ENCODE results near the gene TSPAN9. TPM values are rescaled to one million over a fixed set of nuclear protein-coding genes. Genes with fewer than 3 reads are reported as not detected.

Gene TSPAN9
- polyA plus RNA-seq, 1 donor (not counting 4 experiments of a cell fraction or from before 2014, with no cell fraction given): 27.5 TPM

DNA sequence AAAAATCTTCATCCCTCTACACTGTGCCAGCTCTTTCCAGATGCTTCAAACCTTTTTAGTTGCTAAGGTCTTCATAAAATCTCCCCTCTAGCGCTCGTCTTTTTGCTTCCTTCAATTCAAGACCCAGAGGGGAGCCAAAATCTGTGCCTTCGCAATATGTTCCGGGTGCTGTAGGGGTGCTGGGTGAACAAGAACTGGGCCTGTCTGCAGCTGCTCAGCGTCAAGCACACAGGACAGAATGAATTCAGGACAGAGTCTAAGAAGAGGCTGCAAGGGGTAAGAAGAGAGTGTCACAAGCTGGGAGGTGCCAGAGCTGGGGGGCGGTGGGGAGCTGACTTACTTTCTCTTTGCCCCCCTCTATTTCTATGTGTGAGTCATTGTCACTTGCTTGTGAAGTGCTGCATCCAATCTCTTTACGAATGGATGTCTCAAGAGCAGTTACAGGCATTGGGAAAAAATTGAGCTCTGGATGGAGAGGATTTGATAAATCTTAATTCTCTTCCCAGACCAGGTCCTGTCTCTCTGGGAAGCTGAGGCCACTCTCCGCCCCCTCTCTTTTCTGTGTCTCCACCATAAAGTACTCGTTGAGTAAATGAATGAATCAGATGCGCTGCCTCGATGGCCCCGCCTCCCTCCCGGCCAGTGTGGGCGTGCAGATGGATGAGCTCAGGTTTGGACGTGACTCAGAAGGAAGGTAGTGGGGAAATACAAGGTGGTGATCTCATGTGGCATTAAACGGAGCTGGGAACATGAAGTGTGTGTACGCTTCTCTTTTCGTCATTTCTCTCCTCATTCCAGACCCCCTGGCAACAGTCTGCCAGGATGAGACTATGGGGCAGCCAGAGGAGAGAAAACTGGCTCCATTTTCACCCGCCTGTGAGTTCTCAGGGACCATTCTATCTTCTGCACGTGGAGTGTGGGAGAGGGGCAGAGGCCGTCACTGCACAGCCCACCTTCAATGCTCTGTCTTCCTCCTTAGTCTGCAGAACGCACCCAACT, 91.3 kb downstream of the TSPAN9 start:
- Histone ChIP-seq H3K27ac (ENCODE audit: control insufficient read depth, insufficient read depth, low read length) (peak overlapping the region; percentile 87), H3K27me3 (ENCODE audit: control insufficient read depth, extremely low read depth, insufficient read depth, low read length) (no peaks in the 10 kb centered on the region), H3K4me2 (ENCODE audit: control insufficient read depth, extremely low read depth, insufficient read depth, low read depth, low read length) (peak overlapping the region; percentile 83), H3K79me2 (ENCODE audit: control insufficient read depth, insufficient read depth, low read length) (peaks cover 2% of the 10 kb centered on the region), H3K9me1 (ENCODE audit: control insufficient read depth, extremely low read depth, insufficient read depth, low read length) (no peaks in the 10 kb centered on the region), H3K9ac (ENCODE audit: control insufficient read depth, extremely low read depth, insufficient read depth, low read length) (peak overlapping the region; percentile 72), H3K4me1 (ENCODE audit: control insufficient read depth, extremely low read depth, insufficient read depth, low read length) (peaks cover 34% of the 10 kb centered on the region), H4K20me1 (ENCODE audit: control insufficient read depth, extremely low read depth, insufficient read depth, low read length) (peaks cover 5% of the 10 kb centered on the region), H3K4me3 (ENCODE audit: control insufficient read depth in 2 of 3, extremely low read depth in 1 of 3, insufficient read depth in 2 of 3, low read depth in 1 of 3, low read length in 3 of 3) (peak overlapping the region in 2 of 3 experiments; percentile 47 to 56), H3K9me3 (ENCODE audit: control insufficient read depth, low read depth, low read length) (no peaks in the 10 kb centered on the region), H3K36me3 (ENCODE audit: control insufficient read depth in 2 of 2, extremely low read depth in 1 of 2, insufficient read depth in 2 of 2, low read length in 2 of 2) (peaks cover 0 to 4% of the 10 kb centered on the region in 2 experiments), H2AFZ (ENCODE audit: control insufficient read depth, low read length) (peak overlapping the region; percentile 50)
- peak; percentile 97 for FAIRE-seq
- no peak for TF ChIP-seq EZH2 (IDR thresholded peaks at IDR 0.05; ENCODE audit: low read length)
- TF ChIP-seq, protein P1, sequence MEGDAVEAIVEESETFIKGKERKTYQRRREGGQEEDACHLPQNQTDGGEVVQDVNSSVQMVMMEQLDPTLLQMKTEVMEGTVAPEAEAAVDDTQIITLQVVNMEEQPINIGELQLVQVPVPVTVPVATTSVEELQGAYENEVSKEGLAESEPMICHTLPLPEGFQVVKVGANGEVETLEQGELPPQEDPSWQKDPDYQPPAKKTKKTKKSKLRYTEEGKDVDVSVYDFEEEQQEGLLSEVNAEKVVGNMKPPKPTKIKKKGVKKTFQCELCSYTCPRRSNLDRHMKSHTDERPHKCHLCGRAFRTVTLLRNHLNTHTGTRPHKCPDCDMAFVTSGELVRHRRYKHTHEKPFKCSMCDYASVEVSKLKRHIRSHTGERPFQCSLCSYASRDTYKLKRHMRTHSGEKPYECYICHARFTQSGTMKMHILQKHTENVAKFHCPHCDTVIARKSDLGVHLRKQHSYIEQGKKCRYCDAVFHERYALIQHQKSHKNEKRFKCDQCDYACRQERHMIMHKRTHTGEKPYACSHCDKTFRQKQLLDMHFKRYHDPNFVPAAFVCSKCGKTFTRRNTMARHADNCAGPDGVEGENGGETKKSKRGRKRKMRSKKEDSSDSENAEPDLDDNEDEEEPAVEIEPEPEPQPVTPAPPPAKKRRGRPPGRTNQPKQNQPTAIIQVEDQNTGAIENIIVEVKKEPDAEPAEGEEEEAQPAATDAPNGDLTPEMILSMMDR (optimal IDR thresholded peaks at IDR 0.05 in 1 of 3, IDR thresholded peaks at IDR 0.05 in 1 of 3, conservative IDR thresholded peaks at IDR 0.05 in 1 of 3; ENCODE audit: extremely low read depth in 1 of 3, insufficient read depth in 2 of 3, low read length in 3 of 3): no peak
- peak; percentile 85 for DNase-seq (ENCODE audit: low read depth, low spot score)
- dilution Hi-C loops (cut with MboI; ENCODE audit: extremely low pct_ligation_motif_present, low sequenced_read_pairs): no loop called here

- no peak for TF ChIP-seq EZH2 (IDR thresholded peaks at IDR 0.05; ENCODE audit: low read length)
- TF ChIP-seq, protein P1 (optimal IDR thresholded peaks at IDR 0.05 in 1 of 3, IDR thresholded peaks at IDR 0.05 in 1 of 3, conservative IDR thresholded peaks at IDR 0.05 in 1 of 3; ENCODE audit: extremely low read depth in 1 of 3, insufficient read depth in 2 of 3, low read length in 3 of 3): no peak
- peak overlapping the region in 1 of 3 experiments; percentile 9 for H3K4me3 ChIP-seq (ENCODE audit: control insufficient read depth in 2 of 3, extremely low read depth in 1 of 3, insufficient read depth in 2 of 3, low read depth in 1 of 3, low read length in 3 of 3)
- peak; percentile 35 for DNase-seq (ENCODE audit: low read depth, low spot score)
- no peaks in the 10 kb centered on the region for H3K27me3 ChIP-seq (ENCODE audit: control insufficient read depth, extremely low read depth, insufficient read depth, low read length)
- peaks cover 5% of the 10 kb centered on the region for H3K79me2 ChIP-seq (ENCODE audit: control insufficient read depth, insufficient read depth, low read length)
- dilution Hi-C loops (cut with MboI; ENCODE audit: extremely low pct_ligation_motif_present, low sequenced_read_pairs): no loop called here
- peaks cover 5% of the 10 kb centered on the region for H4K20me1 ChIP-seq (ENCODE audit: control insufficient read depth, extremely low read depth, insufficient read depth, low read length)
- H2AFZ ChIP-seq (ENCODE audit: control insufficient read depth, low read length): no peak overlapping the region
- peak; percentile 92 for FAIRE-seq
- H3K27ac ChIP-seq (ENCODE audit: control insufficient read depth, insufficient read depth, low read length): peak overlapping the region; percentile 70
- H3K9me3 ChIP-seq (ENCODE audit: control insufficient read depth, low read depth, low read length): no peaks in the 10 kb centered on the region
- peak overlapping the region; percentile 47 for H3K4me2 ChIP-seq (ENCODE audit: control insufficient read depth, extremely low read depth, insufficient read depth, low read depth, low read length)
- H3K9me1 ChIP-seq (ENCODE audit: control insufficient read depth, extremely low read depth, insufficient read depth, low read length): no peaks in the 10 kb centered on the region
- H3K9ac ChIP-seq (ENCODE audit: control insufficient read depth, extremely low read depth, insufficient read depth, low read length): peak overlapping the region; percentile 42
- H3K4me1 ChIP-seq (ENCODE audit: control insufficient read depth, extremely low read depth, insufficient read depth, low read length): peaks cover 34% of the 10 kb centered on the region
- peaks cover 0 to 4% of the 10 kb centered on the region in 2 experiments for H3K36me3 ChIP-seq (ENCODE audit: control insufficient read depth in 2 of 2, extremely low read depth in 1 of 2, insufficient read depth in 2 of 2, low read length in 2 of 2)
Observed at GRCh38 chr12:3170423-3171194, 93.4 kb downstream of the TSPAN9 start.
